Measurements from ENCODE around the gene GLB1L3. TPM values are rescaled to one million over a fixed set of nuclear protein-coding genes. Genes with fewer than 3 reads are reported as not detected.
"Not testable (repeated sequence)": the region's sequence is repeated elsewhere in the genome, so short reads cannot be mapped to it uniquely, and the experiment has no call there.

GLB1L3 gene
- total and polyA plus RNA-seq, 2 donors (not counting 3 experiments of a cell fraction or from before 2014, with no cell fraction given): not detected

- no peaks in the 10 kb centered on the region for H3K36me3 ChIP-seq (ENCODE audit: control insufficient read depth in 2 of 2, extremely low read depth in 1 of 2, insufficient read depth in 2 of 2, low read length in 2 of 2)
- H3K79me2 ChIP-seq (ENCODE audit: control insufficient read depth, insufficient read depth, low read length): no peaks in the 10 kb centered on the region
- no peak overlapping the region for H3K4me3 ChIP-seq (replicated peaks in 1 of 3; ENCODE audit: insufficient read depth in 1 of 3, low read depth in 1 of 3, low read length in 3 of 3)
- intact Hi-C loops (cut with micrococcal nuclease): no loop called here
- H3K4me1 ChIP-seq (ENCODE audit: control insufficient read depth, extremely low read depth, insufficient read depth, low read length): peaks cover 2% of the 10 kb centered on the region
- dilution Hi-C loops (cut with MboI; ENCODE audit: extremely low pct_ligation_motif_present, low sequenced_read_pairs): no loop called here
- no peaks in the 10 kb centered on the region for H3K9me3 ChIP-seq (replicated peaks; ENCODE audit: control insufficient read depth, insufficient read depth, low read length)
- FAIRE-seq: no peak
- no peak for TF ChIP-seq CTCF (IDR thresholded peaks at IDR 0.05; ENCODE audit: extremely low read depth in 1 of 2, insufficient read depth in 1 of 2, low read depth in 1 of 2, low read length in 2 of 2)
- TF ChIP-seq POLR2AphosphoS5 (IDR thresholded peaks at IDR 0.05; ENCODE audit: insufficient read depth, low read depth, low read length): no peak
- no peak for TF ChIP-seq FOS (IDR thresholded peaks at IDR 0.05; ENCODE audit: borderline replicate concordance, insufficient read depth, low read length)
- no peak for TF ChIP-seq JUN (IDR thresholded peaks at IDR 0.05; ENCODE audit: borderline replicate concordance, insufficient read depth, insufficient read length, low read depth)
- TF ChIP-seq MAX (IDR thresholded peaks at IDR 0.05; ENCODE audit: insufficient read depth, insufficient read length): no peak
- no peak for TF ChIP-seq EZH2 (IDR thresholded peaks at IDR 0.05; ENCODE audit: borderline replicate concordance, low read depth, low read length, severe bottlenecking)
- TF ChIP-seq MYC (IDR thresholded peaks at IDR 0.05; ENCODE audit: low read depth, low read length): no peak
- no peak for TF ChIP-seq GATA2 (IDR thresholded peaks at IDR 0.05; ENCODE audit: insufficient read depth, insufficient read length, low read depth, low read length)
- no peak for TF ChIP-seq POLR2A (IDR thresholded peaks at IDR 0.05; ENCODE audit: low read depth, low read length)
- H4K20me1 ChIP-seq (replicated peaks; ENCODE audit: control insufficient read depth, extremely low read depth, insufficient read depth, low read length): no peaks in the 10 kb centered on the region
- no peak overlapping the region for H2AFZ ChIP-seq (ENCODE audit: low read depth, low read length)
- peaks cover 44 to 61% of the 10 kb centered on the region in 2 experiments for H3K27me3 ChIP-seq (ENCODE audit: control insufficient read depth in 2 of 2, insufficient read depth in 2 of 2, low read length in 2 of 2)
- no TSS peak for BruUV-seq (replicated peaks)
- no peaks in the 10 kb centered on the region for H3K9me1 ChIP-seq (replicated peaks; ENCODE audit: control insufficient read depth, extremely low read depth, insufficient read depth, low read length)
- no peak overlapping the region for H3K9ac ChIP-seq (replicated peaks; ENCODE audit: extremely low read depth, insufficient read depth, low read length)
- H3K27ac ChIP-seq (ENCODE audit: insufficient read depth, low read depth, low read length): no peak overlapping the region
- DNase-seq (ENCODE audit: low read depth, low spot score): no peak
- H3K4me2 ChIP-seq (ENCODE audit: insufficient read depth, low read length): no peak overlapping the region
- ChIA-PET CTCF (interaction anchor here (1.0 to 1.1 kb wide), 2 partner anchors 13 to 351 kb away, joined by 3 read pairs; no protein-coding TSS in a partner anchor), POLR2A (no interaction called here)
These were observed 2.2 kb downstream of the GLB1L3 start for GRCh38 chr11:134278356-134278755.

GRCh38 chr11:134281635-134282034, 5.5 kb downstream of the GLB1L3 start:
- intact Hi-C loops (cut with micrococcal nuclease): loop anchor here (1.0 kb wide), 1 partner anchor 63 kb away; no protein-coding TSS in a partner anchor
- peaks cover 22 to 28% of the 10 kb centered on the region in 2 experiments for H3K27me3 ChIP-seq (ENCODE audit: control insufficient read depth in 2 of 2, insufficient read depth in 2 of 2, low read length in 2 of 2)
- H3K9me3 ChIP-seq (replicated peaks; ENCODE audit: control insufficient read depth, insufficient read depth, low read length); H4K20me1 ChIP-seq (replicated peaks; ENCODE audit: control insufficient read depth, extremely low read depth, insufficient read depth, low read length); H3K9ac ChIP-seq (replicated peaks; ENCODE audit: extremely low read depth, insufficient read depth, low read length); H3K4me3 ChIP-seq (replicated peaks in 1 of 3; ENCODE audit: insufficient read depth in 1 of 3, low read depth in 1 of 3, low read length in 3 of 3); dilution Hi-C loops (cut with MboI; ENCODE audit: extremely low pct_ligation_motif_present, low sequenced_read_pairs); FAIRE-seq; POLR2A ChIA-PET; H3K79me2 ChIP-seq (ENCODE audit: control insufficient read depth, insufficient read depth, low read length); H3K36me3 ChIP-seq (ENCODE audit: control insufficient read depth in 2 of 2, extremely low read depth in 1 of 2, insufficient read depth in 2 of 2, low read length in 2 of 2); H3K4me2 ChIP-seq (ENCODE audit: insufficient read depth, low read length); H2AFZ ChIP-seq (ENCODE audit: low read depth, low read length); CTCF ChIA-PET; DNase-seq (ENCODE audit: low read depth, low spot score); BruUV-seq (replicated peaks); H3K9me1 ChIP-seq (replicated peaks; ENCODE audit: control insufficient read depth, extremely low read depth, insufficient read depth, low read length); H3K27ac ChIP-seq (ENCODE audit: insufficient read depth, low read depth, low read length); H3K4me1 ChIP-seq (ENCODE audit: control insufficient read depth, extremely low read depth, insufficient read depth, low read length): not testable (repeated sequence)
